Astrocyte (in vitro differentiated cells and primary cell): ENCODE results near the gene LMTK2.

Source experiments
- EZH2 ChIP-seq: IDR thresholded peaks from 2 replicates; pipeline ENCODE4 v1.6.1; 2012; ENCODE audit warnings: mild to moderate bottlenecking, low read length, inconsistent platforms; ENCODE audit not compliant: insufficient read depth
- TF ChIP-seq, protein P1 (sequence below): IDR thresholded peaks from 2 replicates; pipeline ENCODE4 v1.5.1; 2011; ENCODE audit warnings: low read depth, mild to moderate bottlenecking, inconsistent platforms, low read length, moderate library complexity; ENCODE audit not compliant: insufficient read depth

DNA sequence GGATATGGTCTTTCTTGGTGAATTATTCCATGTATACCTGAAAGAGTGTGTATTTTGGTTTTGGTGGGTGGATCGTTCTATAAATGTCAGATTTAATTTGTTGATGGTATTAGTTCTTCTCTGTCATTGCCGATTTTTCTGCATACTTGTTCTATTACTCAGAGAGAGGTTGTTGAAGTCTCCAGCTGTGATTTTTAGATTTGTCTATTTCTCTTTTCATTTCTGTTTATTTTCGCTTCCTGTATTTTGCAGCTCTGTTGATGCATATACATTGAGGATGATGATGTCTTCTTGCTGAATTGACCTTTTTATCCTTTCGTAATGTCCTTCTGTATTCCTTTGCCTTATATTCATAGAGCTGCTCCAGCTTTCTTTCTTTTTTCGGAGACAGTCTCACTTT is 92.5 kb downstream of the LMTK2 start:
- TF ChIP-seq, protein P1, sequence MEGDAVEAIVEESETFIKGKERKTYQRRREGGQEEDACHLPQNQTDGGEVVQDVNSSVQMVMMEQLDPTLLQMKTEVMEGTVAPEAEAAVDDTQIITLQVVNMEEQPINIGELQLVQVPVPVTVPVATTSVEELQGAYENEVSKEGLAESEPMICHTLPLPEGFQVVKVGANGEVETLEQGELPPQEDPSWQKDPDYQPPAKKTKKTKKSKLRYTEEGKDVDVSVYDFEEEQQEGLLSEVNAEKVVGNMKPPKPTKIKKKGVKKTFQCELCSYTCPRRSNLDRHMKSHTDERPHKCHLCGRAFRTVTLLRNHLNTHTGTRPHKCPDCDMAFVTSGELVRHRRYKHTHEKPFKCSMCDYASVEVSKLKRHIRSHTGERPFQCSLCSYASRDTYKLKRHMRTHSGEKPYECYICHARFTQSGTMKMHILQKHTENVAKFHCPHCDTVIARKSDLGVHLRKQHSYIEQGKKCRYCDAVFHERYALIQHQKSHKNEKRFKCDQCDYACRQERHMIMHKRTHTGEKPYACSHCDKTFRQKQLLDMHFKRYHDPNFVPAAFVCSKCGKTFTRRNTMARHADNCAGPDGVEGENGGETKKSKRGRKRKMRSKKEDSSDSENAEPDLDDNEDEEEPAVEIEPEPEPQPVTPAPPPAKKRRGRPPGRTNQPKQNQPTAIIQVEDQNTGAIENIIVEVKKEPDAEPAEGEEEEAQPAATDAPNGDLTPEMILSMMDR = no peak
- no peak for TF ChIP-seq EZH2
